PFSK-1 (cell line): Measurements from ENCODE around the gene ACSM3.

Source experiments
- POLR2AphosphoS5 ChIP-seq: IDR thresholded peaks from 2 replicates; pipeline ENCODE4 v1.6.1; 2012; ENCODE audit warnings: low read depth, mild to moderate bottlenecking, control low read depth, low read length, moderate library complexity
- REST ChIP-seq, 2 experiments: IDR thresholded peaks; 2 replicates each; pipeline versions ENCODE4 v1.6.1 to v1.8.0; 2011 to 2012; ENCODE audit warnings: low read depth in 2 of 2, low read length in 2 of 2, control low read depth in 1 of 2, inconsistent platforms in 1 of 2, mild to moderate bottlenecking in 1 of 2, moderate library complexity in 1 of 2; ENCODE audit not compliant: insufficient read depth in 1 of 2
- SIN3A ChIP-seq: IDR thresholded peaks from 2 replicates; pipeline ENCODE4 v1.6.1; 2012; ENCODE audit warnings: mild to moderate bottlenecking, low read length, moderate library complexity, borderline replicate concordance; ENCODE audit not compliant: insufficient read depth
- TAF1 ChIP-seq: IDR thresholded peaks from 2 replicates; pipeline ENCODE4 v1.6.1; 2012; ENCODE audit warnings: low read length, control low read depth, borderline replicate concordance; ENCODE audit not compliant: insufficient read depth

- TF ChIP-seq POLR2AphosphoS5: no peak
- TF ChIP-seq REST (IDR thresholded peaks at IDR 0.05; ENCODE audit: insufficient read depth in 1 of 2, low read depth in 2 of 2, low read length in 2 of 2): no peak
- no peak for TF ChIP-seq TAF1
- TF ChIP-seq SIN3A: no peak
These were observed 48.1 kb downstream of the ACSM3 start for GRCh38 chr16:20811889-20812439.
